GM12878 (cell line): ENCODE results near the gene ACTR2. TPM values are rescaled to one million over a fixed set of nuclear protein-coding genes. Genes with fewer than 3 reads are reported as not detected.

ENCODE experiments used
- ATAC-seq: fragments of 200-7000 bp; cut with Tn5 transposase; 3 replicates; pipeline ENCODE4 v1.9.1; 2020; ENCODE audit warnings: mild to moderate bottlenecking, moderate library complexity
- BruUV-seq: library from RNA; stranded (reverse); fragments of 400-500 nt; replicated peaks from 2 replicates; lab custom pipeline; 2021; lab: Mats Ljungman, UMichigan
- CTCF ChIA-PET: fragments of 300-600 bp; sonication (Branson Sonifier 250); formaldehyde crosslinking; extraction: SDS; loops from one replicate; lab custom pipeline; 2021; ENCODE audit warnings: inconsistent platforms; lab: Yijun Ruan, JAX
- POLR2A ChIA-PET: fragments of 350-600 bp; formaldehyde crosslinking; extraction: SDS; loops from one replicate; lab custom pipeline; 2021; ENCODE audit warnings: inconsistent platforms; lab: Charles Lee
- RAD21 ChIA-PET: fragments of 300-600 bp; sonication (Branson Sonifier 250); formaldehyde crosslinking; loops from one replicate; lab custom pipeline; 2023; ENCODE audit warnings: antibody characterized with exemption; ENCODE audit not compliant: unreplicated experiment; lab: Charles Lee
- SMC1A ChIA-PET: fragments of 300-600 bp; sonication (Branson Sonifier 250); formaldehyde crosslinking; loops from one replicate; lab custom pipeline; 2023; ENCODE audit not compliant: unreplicated experiment, uncharacterized antibody; lab: Charles Lee
- DNase-seq: peaks from one replicate; pipeline ENCODE4 v3.0.0-alpha.2; 2011; ENCODE audit warnings: low read depth, low spot score
- FAIRE-seq: peaks from 3 replicates; lab custom pipeline; 2011; peaks lifted over from hg19 to GRCh38; lab: Jason Lieb, UNC
- H2AFZ ChIP-seq: 2 replicates; pipeline ENCODE4 v1.6.0; 2011; ENCODE audit warnings: low read depth, low read length, control low read depth; ENCODE audit not compliant: control insufficient read depth
- H3K27ac ChIP-seq: 2 replicates; pipeline ENCODE4 v1.5.1; 2011; ENCODE audit warnings: control low read depth; ENCODE audit not compliant: control insufficient read depth, insufficient read depth
- H3K27me3 ChIP-seq, 2 experiments: replicated peaks in 1 of 2; 2 replicates each; pipeline versions ENCODE4 v1.6.0 to v1.6.1; 2011; ENCODE audit warnings: low read length in 1 of 2; ENCODE audit not compliant: control insufficient read depth in 2 of 2, insufficient read depth in 2 of 2
- H3K36me3 ChIP-seq, 2 experiments: 2 replicates each; pipeline ENCODE4 v1.5.1; 2011; ENCODE audit warnings: low read length in 1 of 2; ENCODE audit not compliant: control insufficient read depth in 2 of 2, insufficient read depth in 2 of 2
- H3K4me1 ChIP-seq: 2 replicates; pipeline ENCODE4 v1.6.1; 2011; ENCODE audit warnings: mild to moderate bottlenecking, low read length, moderate library complexity, mixed read lengths; ENCODE audit not compliant: control insufficient read depth, insufficient read depth
- H3K4me2 ChIP-seq: 2 replicates; pipeline ENCODE4 v1.6.0; 2011; ENCODE audit warnings: control low read depth; ENCODE audit not compliant: control insufficient read depth, insufficient read depth
- H3K4me3 ChIP-seq: fragments of 200-600 bp; sonication (generic); 2 replicates; pipeline ENCODE4 v1.5.1; 2016
- H3K79me2 ChIP-seq: 2 replicates; pipeline ENCODE4 v1.6.0; 2011; ENCODE audit warnings: low read length; ENCODE audit not compliant: control insufficient read depth, insufficient read depth
- H3K9ac ChIP-seq: 2 replicates; pipeline ENCODE4 v1.8.0; 2011; ENCODE audit warnings: low read length, control low read depth, mixed read lengths; ENCODE audit not compliant: control insufficient read depth, insufficient read depth
- H3K9me3 ChIP-seq: replicated peaks from 3 replicates; pipeline ENCODE4 v1.5.1; 2011; ENCODE audit warnings: mild to moderate bottlenecking, low read length; ENCODE audit not compliant: control insufficient read depth, insufficient read depth
- H4K20me1 ChIP-seq: 2 replicates; pipeline ENCODE4 v1.6.0; 2011; ENCODE audit not compliant: control insufficient read depth, insufficient read depth
- BCL11A ChIP-seq: IDR thresholded peaks from 2 replicates; pipeline ENCODE4 v1.6.1; 2011; ENCODE audit warnings: low read depth, low read length
- BHLHE40 ChIP-seq, 2 experiments: fragments of 450-650 bp in 1 of 2; IDR thresholded peaks; 2 replicates each; pipeline ENCODE4 v1.6.1; 2011 to 2017; ENCODE audit warnings: low read depth in 2 of 2, borderline replicate concordance in 1 of 2, improper control_type of control experiment in 1 of 2, low read length in 1 of 2, mild to moderate bottlenecking in 1 of 2
- HDGF ChIP-seq: fragments of 450-650 bp; IDR thresholded peaks from 2 replicates; pipeline ENCODE4 v1.6.1; 2016; ENCODE audit warnings: antibody characterized with exemption
- RBBP5 ChIP-seq: fragments of 200-600 bp; sonication (generic); conservative IDR thresholded peaks from 2 replicates; pipeline ENCODE4 v1.6.1; 2016
- TBL1XR1 ChIP-seq: IDR thresholded peaks from 2 replicates; pipeline ENCODE4 v1.6.1; 2012; ENCODE audit warnings: low read depth, low read length, improper control_type of control experiment
- WGBS: methylation state at CpG from one replicate; pipeline ENCODE4 v1.1.6; 2016; ENCODE audit warnings: low lambda C conversion rate; ENCODE audit not compliant: insufficient replicate concordance, insufficient coverage; ENCODE audit errors: missing lambda C conversion rate; 5-methylcytosine and 5-hydroxymethylcytosine counted together
- in situ Hi-C: fragments of 300-500 bp; cut with MboI; formaldehyde crosslinking; loops from 9 replicates; pipeline ENCODE4 v1.14.3; 2018; ENCODE audit warnings: mixed read lengths
- intact Hi-C: fragments of 100-400 bp; cut with micrococcal nuclease; formaldehyde crosslinking; loops from one replicate; pipeline ENCODE4 v1.14.2; 2022; ENCODE audit not compliant: unreplicated experiment
- polyA plus RNA-seq, 11 experiments: library from polyadenylated mRNA; depleted of rRNA in 4 of 11; unstranded in 6 of 11; stranded (reverse) in 5 of 11; fragments of >200 nt; fragmentation: Nextera tagmentation in 4 of 11; fragmentation: Illumina TruSeq in 1 of 11; extraction: Ambion mirVana in 4 of 11; extraction: Trizol in 1 of 11; gene quantifications; 1 replicate in 1 of 11; 2 replicates in 10 of 11; pipeline versions ENCODE4 v1.2.1 to v1.2.3, GENCODE V29; 2011 to 2016; ENCODE audit warnings: inconsistent platforms in 2 of 11, missing spikeins in 2 of 11, low read depth in 1 of 11
- total RNA-seq, 4 experiments: library from RNA; depleted of rRNA in 3 of 4; stranded (reverse); fragments of >200 nt in 3 of 4; fragmentation: Illumina TruSeq in 1 of 4; extraction: Trizol in 1 of 4; gene quantifications; 2 replicates each; pipeline versions ENCODE4 v1.2.1 to v1.2.3, GENCODE V29; 2013 to 2021
- TF ChIP-seq, protein P1 (sequence below): IDR thresholded peaks from 2 replicates; pipeline ENCODE4 v1.6.1; 2012; ENCODE audit warnings: low read depth, low read length, improper control_type of control experiment

ACTR2 gene
- total and polyA plus RNA-seq, 10 of the 15 experiments (the other 5 are each of a cell fraction or from before 2014, with no cell fraction given): 94.2 to 401 (median 195) TPM

DNA sequence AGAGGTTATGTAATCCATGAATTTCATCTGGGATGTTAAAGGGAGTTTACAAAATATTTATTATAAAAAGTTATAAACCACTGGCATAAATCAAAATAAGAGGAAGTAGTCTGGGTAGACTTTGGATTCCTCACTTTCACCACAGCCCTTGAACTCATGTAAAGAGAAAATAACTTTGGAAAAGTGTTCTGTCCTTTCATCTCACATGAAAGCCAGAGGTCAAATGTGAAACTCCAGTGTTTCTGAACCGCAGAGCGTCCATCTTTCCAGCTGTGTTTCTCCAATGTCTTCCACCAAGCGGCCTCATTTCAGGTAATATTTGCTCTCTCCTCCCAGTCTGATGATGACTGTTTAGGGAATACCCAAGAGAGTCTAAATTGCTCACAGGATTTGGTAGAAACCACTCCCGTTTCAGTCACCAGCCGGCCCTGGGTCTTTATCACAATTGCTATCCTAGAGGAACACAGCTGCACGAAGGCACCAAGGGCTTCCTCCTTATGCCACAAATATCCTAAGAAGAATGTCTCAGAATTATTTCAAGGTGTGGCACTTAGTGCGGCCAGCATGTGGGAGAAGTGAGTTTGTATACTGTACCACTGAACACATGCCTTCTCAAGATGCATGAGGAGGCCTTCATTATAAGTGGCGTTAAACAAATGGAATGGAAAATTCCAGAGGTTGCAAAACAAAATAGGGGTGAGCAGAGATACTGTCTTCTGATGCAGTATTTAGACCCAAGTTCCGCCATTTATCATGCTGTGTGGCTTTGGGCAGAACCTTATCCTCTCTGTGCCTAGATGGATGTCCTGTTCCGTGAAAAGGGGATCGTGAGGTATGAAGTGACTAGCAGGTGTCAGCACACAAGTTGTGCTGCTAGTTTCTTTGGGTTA is 63.8 kb downstream of the ACTR2 start (continued):
- TF ChIP-seq BCL11A (no peak), RBBP5 (no peak), TBL1XR1 (no peak), HDGF (no peak)
- TF ChIP-seq, protein P1, sequence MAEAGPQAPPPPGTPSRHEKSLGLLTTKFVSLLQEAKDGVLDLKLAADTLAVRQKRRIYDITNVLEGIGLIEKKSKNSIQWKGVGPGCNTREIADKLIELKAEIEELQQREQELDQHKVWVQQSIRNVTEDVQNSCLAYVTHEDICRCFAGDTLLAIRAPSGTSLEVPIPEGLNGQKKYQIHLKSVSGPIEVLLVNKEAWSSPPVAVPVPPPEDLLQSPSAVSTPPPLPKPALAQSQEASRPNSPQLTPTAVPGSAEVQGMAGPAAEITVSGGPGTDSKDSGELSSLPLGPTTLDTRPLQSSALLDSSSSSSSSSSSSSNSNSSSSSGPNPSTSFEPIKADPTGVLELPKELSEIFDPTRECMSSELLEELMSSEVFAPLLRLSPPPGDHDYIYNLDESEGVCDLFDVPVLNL: no peak

DNA sequence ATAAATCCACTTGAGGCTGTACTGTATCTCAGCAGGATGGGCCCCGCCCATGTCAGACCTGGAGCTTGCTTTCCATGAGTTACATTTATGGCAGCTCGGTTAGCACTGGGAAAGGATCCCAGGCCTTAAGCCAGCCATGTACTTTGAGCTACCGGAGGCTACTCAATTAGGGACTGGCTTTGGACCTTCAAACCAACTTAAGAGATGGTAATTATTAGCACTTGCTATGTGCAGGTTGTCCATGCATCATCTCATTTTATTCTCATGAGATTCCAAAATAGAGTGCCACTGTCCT is 64.4 kb downstream of the ACTR2 start:
- Histone ChIP-seq H3K9ac (no peak overlapping the region), H3K9me3 (no peaks in the 10 kb centered on the region), H3K36me3 (no peaks in the 10 kb centered on the region), H3K79me2 (no peaks in the 10 kb centered on the region), H3K27me3 (peaks cover 0 to 2% of the 10 kb centered on the region in 2 experiments; a peak in 1 of 4 replicates), H3K4me2 (no peak overlapping the region), H3K4me3 (no peak overlapping the region), H3K4me1 (peaks cover 7% of the 10 kb centered on the region), H4K20me1 (no peaks in the 10 kb centered on the region), H2AFZ (no peak overlapping the region), H3K27ac (no peak overlapping the region)
- WGBS: 63% methylated on average over 3 of the region's 3 CpGs
- ChIA-PET SMC1A (interaction anchor here (0.9 kb wide), 2 partner anchors 146 to 227 kb away, joined by 3 read pairs; no protein-coding TSS in a partner anchor), POLR2A (no interaction called here), RAD21 (interaction anchor here (1.2 to 1.4 kb wide), 2 partner anchors 8 to 16 kb away, joined by 3 read pairs; no protein-coding TSS in a partner anchor), CTCF (interaction anchor here (2.6 kb wide), 1 partner anchor 9 kb away, joined by 8 read pairs; no protein-coding TSS in a partner anchor)
- FAIRE-seq (no peak), DNase-seq (no peak), ATAC-seq (no peak)
- intact Hi-C loops: no loop called here
- in situ Hi-C loops: no loop called here
- no TSS peak for BruUV-seq
- TF ChIP-seq BHLHE40 (IDR thresholded peaks at IDR 0.05; ENCODE audit: borderline replicate concordance in 1 of 2, low read depth in 2 of 2, low read length in 1 of 2): no peak
